K562 (cell line): ENCODE measurements around the gene SLC39A11. TPM values are rescaled to one million over a fixed set of nuclear protein-coding genes. Genes with fewer than 3 reads are reported as not detected.

Experiments
- ATAC-seq: fragments of 200-7000 bp; cut with Tn5 transposase; 3 replicates; pipeline ENCODE4 v1.9.1; 2020; ENCODE audit warnings: moderate library complexity
- BruUV-seq: library from RNA; stranded (reverse); fragments of 400-500 nt; replicated peaks from 2 replicates; lab custom pipeline; 2021; lab: Mats Ljungman, UMichigan
- CTCF ChIA-PET: fragments of 300-600 bp; formaldehyde crosslinking; extraction: SDS; loops from one replicate; lab custom pipeline; 2021; ENCODE audit warnings: low intra/inter-chr PET ratio; lab: Yijun Ruan, JAX
- POLR2A ChIA-PET: fragments of 300-600, 350-650 bp; sonication (Branson Sonifier 250); formaldehyde crosslinking; extraction: SDS; loops from one replicate; lab custom pipeline; 2021; ENCODE audit warnings: antibody characterized with exemption, inconsistent platforms; lab: Yijun Ruan, JAX
- DNase-seq, 4 experiments: peaks; one replicate each; pipeline versions ENCODE4 v3.0.0 to v3.0.0-alpha.2; 2011 to 2018; ENCODE audit warnings: low spot score in 3 of 4, mixed read lengths in 3 of 4; ENCODE audit errors: extremely low read depth in 1 of 4
- FAIRE-seq: peaks from 2 replicates; lab custom pipeline; 2011; peaks lifted over from hg19 to GRCh38; lab: Jason Lieb, UNC
- H2AFZ ChIP-seq: 2 replicates; pipeline ENCODE4 v1.6.0; 2011; ENCODE audit warnings: low read depth, low read length, control low read depth, inconsistent platforms
- H3K27ac ChIP-seq: fragments of 200-600 bp; 3 replicates; pipeline ENCODE4 v1.8.0; 2011; ENCODE audit warnings: low read depth, mild to moderate bottlenecking, control low read depth, inconsistent platforms, low read length, moderate library complexity, mixed read lengths; ENCODE audit errors: extremely low read depth
- H3K27me3 ChIP-seq, 2 experiments: fragments of 300-600 bp in 1 of 2; 2 replicates in 1 of 2; 3 replicates in 1 of 2; pipeline versions ENCODE4 v1.6.0 to v1.8.0; 2011; ENCODE audit warnings: inconsistent platforms in 2 of 2, low read length in 2 of 2, mild to moderate bottlenecking in 1 of 2, mixed read lengths in 1 of 2, moderate library complexity in 1 of 2; ENCODE audit not compliant: control insufficient read depth in 2 of 2, insufficient read depth in 2 of 2
- H3K36me3 ChIP-seq: fragments of 300-600 bp; 3 replicates; pipeline ENCODE4 v1.8.0; 2011; ENCODE audit warnings: mild to moderate bottlenecking, low read length, inconsistent platforms; ENCODE audit not compliant: control insufficient read depth, insufficient read depth
- H3K4me1 ChIP-seq, 2 experiments: fragments of 200-600 bp in 1 of 2; replicated peaks in 1 of 2; 2 replicates in 1 of 2; 3 replicates in 1 of 2; pipeline versions ENCODE4 v1.5.1 to v1.8.0; 2011; ENCODE audit warnings: inconsistent platforms in 2 of 2, low read length in 2 of 2, mild to moderate bottlenecking in 1 of 2, mixed read lengths in 1 of 2, moderate library complexity in 1 of 2; ENCODE audit not compliant: control insufficient read depth in 2 of 2, insufficient read depth in 2 of 2
- H3K4me2 ChIP-seq: 2 replicates; pipeline ENCODE4 v1.6.1; 2011; ENCODE audit warnings: low read length, control low read depth, inconsistent platforms, mixed read lengths; ENCODE audit not compliant: insufficient read depth
- H3K4me3 ChIP-seq: fragments of 200-600 bp; sonication (generic), shearing (Covaris generic); 2 replicates; pipeline ENCODE4 v1.5.1; 2016; ENCODE audit warnings: control low read depth, inconsistent platforms
- H3K79me2 ChIP-seq: fragments of 200-600 bp; 3 replicates; pipeline ENCODE4 v1.8.0; 2011; ENCODE audit warnings: low read length, inconsistent platforms; ENCODE audit not compliant: control insufficient read depth, insufficient read depth
- H3K9ac ChIP-seq, 2 experiments: 2 replicates each; pipeline versions ENCODE4 v1.6.0 to v1.6.1; 2011; ENCODE audit warnings: low read depth in 2 of 2, low read length in 2 of 2, control low read depth in 1 of 2, inconsistent platforms in 1 of 2, mild to moderate bottlenecking in 1 of 2, mixed read lengths in 1 of 2; ENCODE audit not compliant: insufficient read depth in 1 of 2
- H3K9me1 ChIP-seq: one replicate; pipeline ENCODE4 v1.6.0; 2011; ENCODE audit warnings: inconsistent platforms, mild to moderate bottlenecking, low read length, moderate library complexity; ENCODE audit not compliant: control insufficient read depth, insufficient read depth
- H3K9me3 ChIP-seq: replicated peaks from 2 replicates; pipeline ENCODE4 v1.5.1; 2011; ENCODE audit warnings: low read depth, low read length, inconsistent platforms; ENCODE audit not compliant: control insufficient read depth, insufficient read depth
- H4K20me1 ChIP-seq: replicated peaks from 2 replicates; pipeline ENCODE4 v1.6.1; 2011; ENCODE audit warnings: low read length, inconsistent platforms, mixed read lengths; ENCODE audit not compliant: control insufficient read depth, insufficient read depth
- BRF2 ChIP-seq: IDR thresholded peaks from 3 replicates; pipeline ENCODE4 v1.6.1; 2011; ENCODE audit warnings: borderline replicate concordance, mild to moderate bottlenecking; ENCODE audit not compliant: insufficient read length, insufficient read depth
- DPF2 ChIP-seq: fragments of 450-650 bp; IDR thresholded peaks from 2 replicates; pipeline ENCODE4 v1.6.1; 2016
- HCFC1 ChIP-seq: IDR thresholded peaks from 2 replicates; pipeline ENCODE4 v1.6.1; 2012; ENCODE audit warnings: low read depth, low read length, improper control_type of control experiment
- WGBS: fragments of 100-300 bp; shearing (Covaris generic); methylation state at CpG from one replicate; pipeline ENCODE4 v1.1.6; 2016; ENCODE audit warnings: low coverage, mixed read lengths; ENCODE audit not compliant: insufficient coverage; ENCODE audit errors: missing lambda C conversion rate; 5-methylcytosine and 5-hydroxymethylcytosine counted together
- in situ Hi-C: fragments of 300-500 bp; cut with MboI; formaldehyde crosslinking; loops from 4 replicates; pipeline ENCODE4 v1.15.0; 2018; ENCODE audit warnings: inconsistent platforms, mixed read lengths
- intact Hi-C: fragments of 100-400 bp; cut with micrococcal nuclease; formaldehyde crosslinking; loops from 2 replicates; pipeline ENCODE4 v1.14.2; 2022
- polyA plus RNA-seq, 8 experiments: library from polyadenylated mRNA; depleted of rRNA in 4 of 8; stranded (reverse) in 5 of 8; unstranded in 3 of 8; fragments of >200 nt; fragmentation: Nextera tagmentation in 2 of 8; fragmentation: Illumina TruSeq in 1 of 8; extraction: Ambion mirVana in 2 of 8; extraction: Trizol in 1 of 8; gene quantifications; 2 replicates each; pipeline versions ENCODE4 v1.2.1 to v1.2.3, GENCODE V29; 2011 to 2014; ENCODE audit warnings: inconsistent platforms in 1 of 8, missing spikeins in 1 of 8
- total RNA-seq, 7 experiments: library from RNA; depleted of rRNA in 6 of 7; stranded (reverse); fragments of >200 nt in 6 of 7; fragmentation: Illumina TruSeq in 2 of 7; extraction: Trizol in 2 of 7; gene quantifications; 2 replicates each; pipeline versions ENCODE4 v1.2.1 to v1.2.3, GENCODE V29; 2011 to 2021; ENCODE audit warnings: low replicate concordance in 1 of 7

SLC39A11 gene
- total and polyA plus RNA-seq, 9 of the 15 experiments (the other 6 are each of a cell fraction or from before 2014, with no cell fraction given) = 10.5 to 26.4 (median 13.4) TPM

- TF ChIP-seq BRF2 (no peak), DPF2 (0 out of 2 replicates have a peak, but pooled peaks have one; percentile 15)
Observed at GRCh38 chr17:72778169-72779151, 314.0 kb downstream of the SLC39A11 start (continued).

DNA sequence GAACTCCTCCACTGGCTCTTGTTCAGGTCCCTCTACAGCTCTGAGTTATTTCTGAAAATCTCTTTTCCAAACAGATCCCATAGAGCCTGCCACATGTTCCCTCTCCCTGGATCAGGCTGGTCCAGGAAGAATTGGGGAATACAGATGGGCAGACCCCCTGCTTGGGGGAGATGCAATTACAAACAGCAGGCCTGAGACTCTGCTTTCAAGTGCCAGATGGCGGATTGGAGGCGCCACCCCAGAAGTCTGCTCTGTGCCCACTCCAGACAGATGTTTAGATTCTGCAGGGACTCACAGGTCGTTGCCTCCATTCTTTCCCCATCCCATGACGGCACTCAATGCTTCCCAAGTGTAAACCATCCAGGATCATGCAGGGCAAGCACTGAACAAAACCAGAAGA, 316.6 kb downstream of the SLC39A11 start:
- ATAC-seq = no peak
- no peaks in the 10 kb centered on the region for H3K9me3 ChIP-seq
- no peaks in the 10 kb centered on the region for H3K9me1 ChIP-seq
- WGBS = 75% methylated on average over 4 of the region's 4 CpGs
- no peak for FAIRE-seq
- BruUV-seq = no TSS peak
- no peak overlapping the region for H2AFZ ChIP-seq
- no peak for DNase-seq
- H3K36me3 ChIP-seq = no peaks in the 10 kb centered on the region
- POLR2A ChIA-PET = interaction anchor here (1.2 kb wide), 1 partner anchor 10 kb away, joined by 5 read pairs; no protein-coding TSS in a partner anchor
- H3K4me2 ChIP-seq = no peak overlapping the region
- intact Hi-C loops = no loop called here
- H3K79me2 ChIP-seq = no peaks in the 10 kb centered on the region
- no peak overlapping the region for H3K27ac ChIP-seq
- no peak for TF ChIP-seq HCFC1
- TF ChIP-seq, all 486 proteins: peak for 0
- H3K4me1 ChIP-seq = peaks cover 4 to 5% of the 10 kb centered on the region in 2 experiments; a peak in 4 of 5 replicates
- no peaks in the 10 kb centered on the region for H3K27me3 ChIP-seq
- no peak overlapping the region for H3K4me3 ChIP-seq
- no peaks in the 10 kb centered on the region for H4K20me1 ChIP-seq
- in situ Hi-C loops = no loop called here
- no peak overlapping the region for H3K9ac ChIP-seq
- CTCF ChIA-PET = no interaction called here
